Liver (tissue), 9 donors: ENCODE results near the gene FYB1. TPM values are rescaled to one million over a fixed set of nuclear protein-coding genes. Genes with fewer than 3 reads are reported as not detected.

Experiments used
- DNase-seq: peaks from one replicate; pipeline ENCODE4 v3.0.0-alpha.2; 2017; ENCODE audit warnings: low spot score
- H3K27ac ChIP-seq, 2 donors: one replicate each; pipeline ENCODE4 v1.7.0; 2013; ENCODE audit warnings: inconsistent platforms in 2 of 2, low read length in 2 of 2, control low read depth in 1 of 2, low read depth in 1 of 2, mild to moderate bottlenecking in 1 of 2
- H3K27me3 ChIP-seq, 4 donors: one replicate each; pipeline versions ENCODE4 v1.6.1 to v1.7.0; 2013; ENCODE audit warnings: low read length in 3 of 4, inconsistent platforms in 1 of 4, mild to moderate bottlenecking in 1 of 4, moderate library complexity in 1 of 4; ENCODE audit not compliant: control insufficient read depth in 4 of 4, insufficient read depth in 4 of 4
- H3K36me3 ChIP-seq, 4 donors: one replicate each; pipeline versions ENCODE4 v1.6.1 to v1.7.0; 2013; ENCODE audit warnings: low read length in 3 of 4, mild to moderate bottlenecking in 3 of 4, low read depth in 1 of 4, moderate library complexity in 1 of 4; ENCODE audit not compliant: control insufficient read depth in 4 of 4, insufficient read depth in 3 of 4
- H3K4me1 ChIP-seq, 4 donors: one replicate each; pipeline versions ENCODE4 v1.6.1 to v1.7.0; 2013; ENCODE audit warnings: low read length in 3 of 4, mild to moderate bottlenecking in 3 of 4, moderate library complexity in 1 of 4; ENCODE audit not compliant: control insufficient read depth in 4 of 4, insufficient read depth in 4 of 4
- H3K4me3 ChIP-seq, 3 donors: one replicate each; pipeline versions ENCODE4 v1.6.1 to v1.7.0; 2013; ENCODE audit warnings: low read length in 3 of 3, control low read depth in 1 of 3, low read depth in 1 of 3, mild to moderate bottlenecking in 1 of 3
- H3K9ac ChIP-seq, 2 donors: one replicate each; pipeline ENCODE4 v1.7.0; 2013; ENCODE audit warnings: low read length in 2 of 2, mild to moderate bottlenecking in 2 of 2, moderate library complexity in 2 of 2, control low read depth in 1 of 2, low read depth in 1 of 2
- H3K9me3 ChIP-seq, 4 donors: one replicate each; pipeline versions ENCODE4 v1.6.1 to v1.7.0; 2013; ENCODE audit warnings: low read length in 3 of 4; ENCODE audit not compliant: control insufficient read depth in 4 of 4
- EGR1 ChIP-seq, 2 donors: IDR thresholded peaks; 2 replicates each; pipeline ENCODE4 v1.6.1; 2016 to 2018; ENCODE audit warnings: antibody characterized with exemption in 2 of 2, low read depth in 2 of 2
- FOXA2 ChIP-seq: IDR thresholded peaks from 2 replicates; pipeline ENCODE4 v1.6.1; 2016; ENCODE audit warnings: antibody characterized with exemption
- GABPA ChIP-seq, 2 donors: IDR thresholded peaks in 1 of 2; conservative IDR thresholded peaks in 1 of 2; 2 replicates each; pipeline ENCODE4 v1.6.1; 2016; ENCODE audit warnings: antibody characterized with exemption in 2 of 2, mild to moderate bottlenecking in 1 of 2, moderate library complexity in 1 of 2
- HNF4A ChIP-seq, 2 donors: conservative IDR thresholded peaks; 2 replicates each; pipeline ENCODE4 v1.6.1; 2016; ENCODE audit warnings: antibody characterized with exemption in 2 of 2, mild to moderate bottlenecking in 2 of 2
- HNF4G ChIP-seq: IDR thresholded peaks from 2 replicates; pipeline ENCODE4 v1.6.1; 2016; ENCODE audit warnings: antibody characterized with exemption
- JUND ChIP-seq, 2 donors: IDR thresholded peaks; 2 replicates each; pipeline ENCODE4 v1.6.1; 2016; ENCODE audit warnings: antibody characterized with exemption in 2 of 2
- NR2F2 ChIP-seq: IDR thresholded peaks from 2 replicates; pipeline ENCODE4 v1.6.1; 2016; ENCODE audit warnings: antibody characterized with exemption
- RAD21 ChIP-seq, 2 donors: IDR thresholded peaks; 2 replicates each; pipeline ENCODE4 v1.6.1; 2016; ENCODE audit warnings: antibody characterized with exemption in 2 of 2, mild to moderate bottlenecking in 2 of 2
- RXRA ChIP-seq, 2 donors: IDR thresholded peaks; 2 replicates each; pipeline ENCODE4 v1.6.1; 2017 to 2018; ENCODE audit warnings: antibody characterized with exemption in 2 of 2, mild to moderate bottlenecking in 1 of 2
- SP1 ChIP-seq: IDR thresholded peaks from 2 replicates; pipeline ENCODE4 v1.6.1; 2018; ENCODE audit warnings: antibody characterized with exemption, mild to moderate bottlenecking
- TAF1 ChIP-seq: conservative IDR thresholded peaks from 2 replicates; pipeline ENCODE4 v1.6.1; 2016; ENCODE audit warnings: antibody characterized with exemption, mild to moderate bottlenecking
- YY1 ChIP-seq: IDR thresholded peaks from 2 replicates; pipeline ENCODE4 v1.6.1; 2016; ENCODE audit warnings: antibody characterized with exemption, mild to moderate bottlenecking
- WGBS: extraction: QIAGEN DNeasy Blood & Tissue Kit; methylation state at CpG from one replicate; pipeline ENCODE4 v1.1.7; 2013; 5-methylcytosine and 5-hydroxymethylcytosine counted together
- polyA plus RNA-seq, 2 donors: library from polyadenylated mRNA; stranded (reverse) in 1 of 2; unstranded in 1 of 2; fragments of 200-250 nt in 1 of 2; fragments of >200 nt in 1 of 2; fragmentation: Nextera tagmentation in 1 of 2; extraction: Ambion mirVana in 1 of 2; gene quantifications; one replicate each; pipeline versions ENCODE4 v1.2.1 to v1.2.3, GENCODE V29; 2013 to 2015
- total RNA-seq, 2 donors: library from RNA; depleted of rRNA; stranded (reverse); fragments of >200 nt; gene quantifications; one replicate each; pipeline ENCODE4 v1.2.3, GENCODE V29; 2014
- TF ChIP-seq, protein P1 (sequence below): IDR thresholded peaks from 2 replicates; pipeline ENCODE4 v1.6.1; 2016; ENCODE audit warnings: antibody characterized with exemption, mild to moderate bottlenecking
- TF ChIP-seq, protein P2 (sequence below): IDR thresholded peaks from 2 replicates; pipeline ENCODE4 v1.6.1; 2016; ENCODE audit warnings: antibody characterized with exemption
- TF ChIP-seq, protein P3 (sequence below): IDR thresholded peaks from 2 replicates; pipeline ENCODE4 v1.6.1; 2016; ENCODE audit warnings: antibody characterized with exemption
- TF ChIP-seq, protein P4 (sequence below): IDR thresholded peaks from 2 replicates; pipeline ENCODE4 v1.6.1; 2016; ENCODE audit warnings: antibody characterized with exemption
- donor health status: healthy.
- donor health status: healthy.
- donor health status: healthy.
- donor health status: healthy.
- donor health status: healthy.

The FYB1 gene
- total and polyA plus RNA-seq, 4 donors: 2.3 to 14.6 (median 6.9) TPM

DNA sequence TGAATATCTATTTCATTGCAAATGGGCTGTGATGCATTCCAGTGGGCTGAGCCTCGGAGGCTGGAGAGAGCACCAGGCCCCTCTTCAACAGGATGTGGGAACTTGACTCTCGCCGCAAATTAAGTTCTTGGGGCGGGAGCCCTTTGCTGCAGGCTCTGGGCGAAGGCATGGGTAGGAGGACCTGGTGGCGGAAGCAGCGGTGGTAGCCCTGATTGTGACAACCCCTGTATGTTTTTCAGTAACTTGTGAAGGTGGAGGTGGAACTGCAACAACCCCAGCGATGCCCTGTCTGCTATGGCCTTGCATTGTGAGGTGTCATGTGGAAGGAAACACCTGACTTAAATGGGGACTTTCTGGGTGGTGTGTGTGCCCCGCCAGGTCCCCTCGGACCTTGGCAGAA, 9.4 kb downstream of the FYB1 start:
- H3K27ac ChIP-seq: no peak overlapping the region
- TF ChIP-seq SP1 (no peak), EGR1 (IDR thresholded peaks at IDR 0.05; ENCODE audit: low read depth in 2 of 2) (no peak), YY1 (no peak), JUND (IDR thresholded peaks at IDR 0.05) (no peak), FOXA2 (no peak), HNF4A (conservative IDR thresholded peaks at IDR 0.05) (no peak), TAF1 (no peak), RXRA (IDR thresholded peaks at IDR 0.05) (no peak), NR2F2 (no peak), HNF4G (no peak)
- TF ChIP-seq, protein P1, sequence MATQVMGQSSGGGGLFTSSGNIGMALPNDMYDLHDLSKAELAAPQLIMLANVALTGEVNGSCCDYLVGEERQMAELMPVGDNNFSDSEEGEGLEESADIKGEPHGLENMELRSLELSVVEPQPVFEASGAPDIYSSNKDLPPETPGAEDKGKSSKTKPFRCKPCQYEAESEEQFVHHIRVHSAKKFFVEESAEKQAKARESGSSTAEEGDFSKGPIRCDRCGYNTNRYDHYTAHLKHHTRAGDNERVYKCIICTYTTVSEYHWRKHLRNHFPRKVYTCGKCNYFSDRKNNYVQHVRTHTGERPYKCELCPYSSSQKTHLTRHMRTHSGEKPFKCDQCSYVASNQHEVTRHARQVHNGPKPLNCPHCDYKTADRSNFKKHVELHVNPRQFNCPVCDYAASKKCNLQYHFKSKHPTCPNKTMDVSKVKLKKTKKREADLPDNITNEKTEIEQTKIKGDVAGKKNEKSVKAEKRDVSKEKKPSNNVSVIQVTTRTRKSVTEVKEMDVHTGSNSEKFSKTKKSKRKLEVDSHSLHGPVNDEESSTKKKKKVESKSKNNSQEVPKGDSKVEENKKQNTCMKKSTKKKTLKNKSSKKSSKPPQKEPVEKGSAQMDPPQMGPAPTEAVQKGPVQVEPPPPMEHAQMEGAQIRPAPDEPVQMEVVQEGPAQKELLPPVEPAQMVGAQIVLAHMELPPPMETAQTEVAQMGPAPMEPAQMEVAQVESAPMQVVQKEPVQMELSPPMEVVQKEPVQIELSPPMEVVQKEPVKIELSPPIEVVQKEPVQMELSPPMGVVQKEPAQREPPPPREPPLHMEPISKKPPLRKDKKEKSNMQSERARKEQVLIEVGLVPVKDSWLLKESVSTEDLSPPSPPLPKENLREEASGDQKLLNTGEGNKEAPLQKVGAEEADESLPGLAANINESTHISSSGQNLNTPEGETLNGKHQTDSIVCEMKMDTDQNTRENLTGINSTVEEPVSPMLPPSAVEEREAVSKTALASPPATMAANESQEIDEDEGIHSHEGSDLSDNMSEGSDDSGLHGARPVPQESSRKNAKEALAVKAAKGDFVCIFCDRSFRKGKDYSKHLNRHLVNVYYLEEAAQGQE: no peak

DNA sequence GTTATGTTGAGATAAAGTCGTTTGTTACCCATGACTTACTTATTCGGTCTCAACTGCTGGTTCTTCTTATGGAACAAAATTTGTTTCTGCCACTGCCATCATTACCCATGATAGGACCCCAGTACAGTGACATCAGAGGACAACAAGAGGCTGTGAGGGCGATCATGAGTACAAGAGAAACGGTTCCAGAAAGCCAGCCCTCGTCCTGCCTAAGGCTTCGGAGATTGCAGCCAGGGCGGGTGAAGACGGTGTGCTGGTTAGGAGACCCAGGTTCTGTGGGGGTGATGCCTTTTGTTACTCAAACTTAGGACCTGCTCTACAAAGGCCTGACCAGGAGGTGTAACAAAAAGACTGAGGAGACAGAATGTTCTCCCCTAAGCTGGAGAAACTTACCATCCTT, 10.9 kb downstream of the FYB1 start:
- Histone ChIP-seq H3K36me3 (no peaks in the 10 kb centered on the region), H3K4me1 (peaks cover 0 to 3% (median 0%) of the 10 kb centered on the region in 4 donors), H3K9ac (no peak overlapping the region), H3K4me3 (no peak overlapping the region), H3K27ac (no peak overlapping the region), H3K9me3 (no peaks in the 10 kb centered on the region), H3K27me3 (no peaks in the 10 kb centered on the region)
- WGBS: 87% methylated on average over 8 of the region's 8 CpGs
- TF ChIP-seq GABPA (IDR thresholded peaks at IDR 0.05 in 1 of 2, conservative IDR thresholded peaks at IDR 0.05 in 1 of 2): no peak
- TF ChIP-seq FOXA2: no peak
- TF ChIP-seq, protein P2, sequence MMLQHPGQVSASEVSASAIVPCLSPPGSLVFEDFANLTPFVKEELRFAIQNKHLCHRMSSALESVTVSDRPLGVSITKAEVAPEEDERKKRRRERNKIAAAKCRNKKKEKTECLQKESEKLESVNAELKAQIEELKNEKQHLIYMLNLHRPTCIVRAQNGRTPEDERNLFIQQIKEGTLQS: no peak
- TF ChIP-seq SP1: no peak
- TF ChIP-seq NR2F2: no peak
- TF ChIP-seq YY1: no peak
- DNase-seq: no peak

More for the DNA sequence above, 9.4 kb downstream of the FYB1 start:
- H3K4me1 ChIP-seq: peaks cover 0 to 3% (median 0%) of the 10 kb centered on the region in 4 donors
- no peaks in the 10 kb centered on the region for H3K36me3 ChIP-seq
- DNase-seq: no peak
- H3K9ac ChIP-seq: no peak overlapping the region
- no peak overlapping the region for H3K4me3 ChIP-seq
- WGBS: 80% methylated on average over 10 of the region's 10 CpGs
- no peaks in the 10 kb centered on the region for H3K9me3 ChIP-seq
- no peaks in the 10 kb centered on the region for H3K27me3 ChIP-seq

DNA sequence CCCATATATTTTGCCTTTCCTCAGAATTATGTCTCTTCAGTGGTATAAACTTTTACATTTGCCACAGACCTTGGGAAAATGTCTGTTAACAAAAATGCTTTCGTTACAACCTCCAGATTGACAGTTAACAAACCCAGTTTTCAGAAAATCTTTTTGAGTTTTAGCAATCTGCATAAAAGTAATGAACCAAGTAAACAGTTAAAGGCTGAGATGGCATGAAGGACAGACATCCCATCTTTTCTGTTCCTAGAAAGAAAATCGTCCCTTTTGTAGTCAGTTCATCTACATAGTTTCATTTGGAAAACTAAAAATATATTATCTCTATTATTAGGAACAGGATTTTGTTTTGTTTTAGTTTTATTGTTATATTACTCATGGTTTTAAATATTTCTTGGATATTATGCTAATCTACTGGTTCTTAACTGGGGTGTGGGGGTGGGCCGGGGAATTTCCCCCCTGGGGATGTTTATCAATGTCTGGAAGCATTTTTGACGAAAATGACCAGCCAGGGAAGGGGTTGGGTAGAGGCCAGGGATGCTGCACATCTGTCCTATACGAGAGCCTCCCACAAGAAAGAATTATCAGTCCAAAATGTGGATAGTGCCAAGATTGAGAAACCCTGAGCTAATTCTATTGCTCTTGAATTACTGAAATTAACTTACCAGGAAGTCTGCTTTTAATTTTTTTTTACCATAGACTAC, 11.9 kb downstream of the FYB1 start:
- Histone ChIP-seq H3K9me3 (no peaks in the 10 kb centered on the region), H3K27me3 (no peaks in the 10 kb centered on the region), H3K4me1 (peaks cover 0 to 3% (median 0%) of the 10 kb centered on the region in 4 donors), H3K27ac (no peak overlapping the region), H3K9ac (no peak overlapping the region), H3K36me3 (no peaks in the 10 kb centered on the region), H3K4me3 (no peak overlapping the region)
- no peak for DNase-seq
- TF ChIP-seq FOXA2: no peak
- TF ChIP-seq, protein P2: no peak
- TF ChIP-seq, protein P3, sequence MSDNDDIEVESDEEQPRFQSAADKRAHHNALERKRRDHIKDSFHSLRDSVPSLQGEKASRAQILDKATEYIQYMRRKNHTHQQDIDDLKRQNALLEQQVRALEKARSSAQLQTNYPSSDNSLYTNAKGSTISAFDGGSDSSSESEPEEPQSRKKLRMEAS: no peak
- no peak for TF ChIP-seq JUND (IDR thresholded peaks at IDR 0.05)
- no peak for TF ChIP-seq RAD21 (IDR thresholded peaks at IDR 0.05)
- TF ChIP-seq, protein P4, sequence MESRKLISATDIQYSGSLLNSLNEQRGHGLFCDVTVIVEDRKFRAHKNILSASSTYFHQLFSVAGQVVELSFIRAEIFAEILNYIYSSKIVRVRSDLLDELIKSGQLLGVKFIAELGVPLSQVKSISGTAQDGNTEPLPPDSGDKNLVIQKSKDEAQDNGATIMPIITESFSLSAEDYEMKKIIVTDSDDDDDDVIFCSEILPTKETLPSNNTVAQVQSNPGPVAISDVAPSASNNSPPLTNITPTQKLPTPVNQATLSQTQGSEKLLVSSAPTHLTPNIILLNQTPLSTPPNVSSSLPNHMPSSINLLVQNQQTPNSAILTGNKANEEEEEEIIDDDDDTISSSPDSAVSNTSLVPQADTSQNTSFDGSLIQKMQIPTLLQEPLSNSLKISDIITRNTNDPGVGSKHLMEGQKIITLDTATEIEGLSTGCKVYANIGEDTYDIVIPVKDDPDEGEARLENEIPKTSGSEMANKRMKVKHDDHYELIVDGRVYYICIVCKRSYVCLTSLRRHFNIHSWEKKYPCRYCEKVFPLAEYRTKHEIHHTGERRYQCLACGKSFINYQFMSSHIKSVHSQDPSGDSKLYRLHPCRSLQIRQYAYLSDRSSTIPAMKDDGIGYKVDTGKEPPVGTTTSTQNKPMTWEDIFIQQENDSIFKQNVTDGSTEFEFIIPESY: no peak
- WGBS: 65% methylated on average over 5 of the region's 5 CpGs
